Fibroblast of mammary gland (primary cell): ENCODE data around the gene ERFE.

Experiments used
- DNase-seq: peaks from one replicate; pipeline ENCODE4 v3.0.0-alpha.2; 2010; ENCODE audit warnings: low read depth
- H3K4me3 ChIP-seq: 2 replicates; pipeline ENCODE4 v1.5.1; 2011; ENCODE audit warnings: low read depth, mild to moderate bottlenecking, low read length, moderate library complexity; ENCODE audit not compliant: control insufficient read depth
- CTCF ChIP-seq: conservative IDR thresholded peaks from 2 replicates; pipeline ENCODE4 v1.5.1; 2011; ENCODE audit warnings: low read depth, low read length, inconsistent platforms; ENCODE audit not compliant: control insufficient read depth, insufficient read depth

ERFE gene

GRCh38 chr2:238123218-238123971, 35.4 kb upstream of the ERFE start:
- TF ChIP-seq CTCF, result no peak
- H3K4me3 ChIP-seq, result no peak overlapping the region
- no peak for DNase-seq

GRCh38 chr2:238123991-238124470, 34.7 kb upstream of the ERFE start:
- no peak overlapping the region for H3K4me3 ChIP-seq
- no peak for DNase-seq
- TF ChIP-seq CTCF, result no peak

GRCh38 chr2:238124488-238125126, 34.2 kb upstream of the ERFE start:
- TF ChIP-seq CTCF, result no peak
- H3K4me3 ChIP-seq, result no peak overlapping the region
- DNase-seq, result no peak

GRCh38 chr2:238125127-238125885, 33.5 kb upstream of the ERFE start:
- no peak for DNase-seq
- TF ChIP-seq CTCF, result no peak

GRCh38 chr2:238126338-238126737, 32.4 kb upstream of the ERFE start:
- DNase-seq, result no peak
- H3K4me3 ChIP-seq, result no peak overlapping the region
- TF ChIP-seq CTCF, result no peak

More at GRCh38 chr2:238125127-238125885, 33.5 kb upstream of the ERFE start:
- no peak overlapping the region for H3K4me3 ChIP-seq

GRCh38 chr2:238126775-238127164, 32.0 kb upstream of the ERFE start:
- DNase-seq, result no peak
- TF ChIP-seq CTCF, result no peak

More at GRCh38 chr2:238126775-238127164, 32.0 kb upstream of the ERFE start:
- no peak overlapping the region for H3K4me3 ChIP-seq
